ENCODE measurements around the gene TPP1. TPM values are rescaled to one million over a fixed set of nuclear protein-coding genes. Genes with fewer than 3 reads are reported as not detected.

TPP1 gene
- total and polyA plus RNA-seq, 4 experiments from 2014 or later: 103 to 198 (median 169) TPM

GRCh38 chr11:6634534-6634933 lies 15.3 kb upstream of the TPP1 start:
- Mint-ChIP-seq H3K27me3 (peaks cover 0 to 2% of the 10 kb centered on the region in 2 donors), H3K27ac (no peak overlapping the region), H3K4me3 (no peak overlapping the region), H3K9me3 (no peaks in the 10 kb centered on the region), H3K4me1 (peaks cover 0 to 4% (median 0%) of the 10 kb centered on the region in 4 donors), H3K36me3 (peaks cover 0 to 5% of the 10 kb centered on the region in 2 donors)
- Histone ChIP-seq H3K27me3 (ENCODE audit: insufficient read depth, low read length) (no peaks in the 10 kb centered on the region), H3K36me3 (ENCODE audit: insufficient read depth, low read length) (no peaks in the 10 kb centered on the region), H3K9me3 (ENCODE audit: control insufficient read depth in 1 of 2, low read length in 2 of 2) (no peaks in the 10 kb centered on the region), H3K27ac (ENCODE audit: low read depth, low read length) (no peak overlapping the region), H3K4me3 (ENCODE audit: low read length in 2 of 2) (no peak overlapping the region), H3K4me1 (ENCODE audit: insufficient read depth, low read length) (no peaks in the 10 kb centered on the region)
- CTCF ChIA-PET (ENCODE audit: partially characterized antibody): interaction anchor here (1.1 kb wide), 1 partner anchor 33 kb away, joined by 6 read pairs; no protein-coding TSS in a partner anchor
- no peak for DNase-seq
- intact Hi-C loops (cut with micrococcal nuclease): no loop called here
- POLR2A ChIA-PET (ENCODE audit: partially characterized antibody): interaction anchor here (1.4 kb wide), 1 partner anchor 16 kb away, joined by 3 read pairs; the partner anchor contains the start of gene TPP1

- Histone ChIP-seq H3K36me3 (ENCODE audit: insufficient read depth, low read length) (no peaks in the 10 kb centered on the region), H3K4me3 (ENCODE audit: low read length in 2 of 2) (no peak overlapping the region), H3K4me1 (ENCODE audit: insufficient read depth, low read length) (no peaks in the 10 kb centered on the region), H3K9me3 (ENCODE audit: control insufficient read depth in 1 of 2, low read length in 2 of 2) (no peaks in the 10 kb centered on the region), H3K27me3 (ENCODE audit: insufficient read depth, low read length) (no peaks in the 10 kb centered on the region), H3K27ac (ENCODE audit: low read depth, low read length) (no peak overlapping the region)
- CTCF ChIA-PET (ENCODE audit: partially characterized antibody): interaction anchor here (1.1 kb wide), 1 partner anchor 34 kb away, joined by 6 read pairs; no protein-coding TSS in a partner anchor
- DNase-seq: no peak
- H3K27me3 Mint-ChIP-seq: no peaks in the 10 kb centered on the region
- intact Hi-C loops (cut with micrococcal nuclease): no loop called here
- no peak overlapping the region for H3K4me3 Mint-ChIP-seq
- POLR2A ChIA-PET (ENCODE audit: partially characterized antibody): interaction anchor here (1.4 to 1.5 kb wide), 3 partner anchors 15 to 30 kb away, joined by 3 read pairs; partner anchors contain the start of gene TPP1
- no peaks in the 10 kb centered on the region for H3K9me3 Mint-ChIP-seq
- peaks cover 0 to 5% of the 10 kb centered on the region in 2 donors for H3K36me3 Mint-ChIP-seq
- H3K4me1 Mint-ChIP-seq: no peaks in the 10 kb centered on the region
- peak overlapping the region in 1 of 7 donors; percentile 42 for H3K27ac Mint-ChIP-seq
Observed at GRCh38 chr11:6633422-6634408, 14.5 kb upstream of the TPP1 start.

GRCh38 chr11:6632116-6633073 lies 13.2 kb upstream of the TPP1 start:
- no peak overlapping the region for H3K4me3 Mint-ChIP-seq
- Histone ChIP-seq H3K27ac (ENCODE audit: low read depth, low read length) (no peak overlapping the region), H3K4me3 (ENCODE audit: low read length in 2 of 2) (no peak overlapping the region), H3K4me1 (ENCODE audit: insufficient read depth, low read length) (peaks cover 9% of the 10 kb centered on the region), H3K27me3 (ENCODE audit: insufficient read depth, low read length) (no peaks in the 10 kb centered on the region), H3K36me3 (ENCODE audit: insufficient read depth, low read length) (no peaks in the 10 kb centered on the region), H3K9me3 (ENCODE audit: control insufficient read depth in 1 of 2, low read length in 2 of 2) (no peaks in the 10 kb centered on the region)
- POLR2A ChIA-PET (ENCODE audit: partially characterized antibody): interaction anchor here (1.4 to 2.3 kb wide), 4 partner anchors 14 to 28 kb away, joined by 3 to 13 read pairs (median 6); partner anchors contain the start of gene TPP1
- H3K9me3 Mint-ChIP-seq: no peaks in the 10 kb centered on the region
- no peaks in the 10 kb centered on the region for H3K27me3 Mint-ChIP-seq
- CTCF ChIA-PET (ENCODE audit: partially characterized antibody): no interaction called here
- H3K4me1 Mint-ChIP-seq: peaks cover 7 to 12% (median 11%) of the 10 kb centered on the region in 4 donors
- peaks cover 0 to 5% of the 10 kb centered on the region in 2 donors for H3K36me3 Mint-ChIP-seq
- no peak overlapping the region for H3K27ac Mint-ChIP-seq
- intact Hi-C loops (cut with micrococcal nuclease): no loop called here
- no peak for DNase-seq

- H3K27ac ChIP-seq (ENCODE audit: low read depth, low read length): no peak overlapping the region
- Mint-ChIP-seq H3K27ac (peak overlapping the region in 2 of 7 donors; percentile 7 to 66), H3K9me3 (no peaks in the 10 kb centered on the region), H3K4me3 (no peak overlapping the region), H3K36me3 (peaks cover 0 to 5% of the 10 kb centered on the region in 2 donors), H3K27me3 (no peaks in the 10 kb centered on the region), H3K4me1 (peaks cover 8 to 19% (median 12%) of the 10 kb centered on the region in 4 donors)
- CTCF ChIA-PET (ENCODE audit: partially characterized antibody): interaction anchor here (1.1 to 1.2 kb wide), 2 partner anchors 10 to 52 kb away, joined by 4 read pairs; partner anchors contain the start of gene MRPL17
- H3K36me3 ChIP-seq (ENCODE audit: insufficient read depth, low read length): no peaks in the 10 kb centered on the region
- intact Hi-C loops (cut with micrococcal nuclease): no loop called here
- H3K27me3 ChIP-seq (ENCODE audit: insufficient read depth, low read length): no peaks in the 10 kb centered on the region
- peaks cover 15% of the 10 kb centered on the region for H3K4me1 ChIP-seq (ENCODE audit: insufficient read depth, low read length)
- no peak overlapping the region for H3K4me3 ChIP-seq (ENCODE audit: low read length in 2 of 2)
- POLR2A ChIA-PET (ENCODE audit: partially characterized antibody): interaction anchor here (0.9 to 2.3 kb wide), 3 partner anchors 13 to 35 kb away, joined by 5 to 13 read pairs (median 9); partner anchors contain the start of gene TPP1
- DNase-seq: no peak
- no peaks in the 10 kb centered on the region for H3K9me3 ChIP-seq (ENCODE audit: control insufficient read depth in 1 of 2, low read length in 2 of 2)
Observed at GRCh38 chr11:6631361-6631890, 12.2 kb upstream of the TPP1 start.

GRCh38 chr11:6630632-6631291 lies 11.5 kb upstream of the TPP1 start:
- Mint-ChIP-seq H3K36me3 (peaks cover 0 to 8% of the 10 kb centered on the region in 2 donors), H3K27ac (no peak overlapping the region), H3K4me3 (no peak overlapping the region), H3K9me3 (no peaks in the 10 kb centered on the region), H3K27me3 (no peaks in the 10 kb centered on the region), H3K4me1 (peaks cover 8 to 19% (median 13%) of the 10 kb centered on the region in 4 donors)
- Histone ChIP-seq H3K4me3 (ENCODE audit: low read length in 2 of 2) (no peak overlapping the region), H3K27me3 (ENCODE audit: insufficient read depth, low read length) (no peaks in the 10 kb centered on the region), H3K27ac (ENCODE audit: low read depth, low read length) (no peak overlapping the region), H3K9me3 (ENCODE audit: control insufficient read depth in 1 of 2, low read length in 2 of 2) (no peaks in the 10 kb centered on the region), H3K4me1 (ENCODE audit: insufficient read depth, low read length) (peaks cover 15% of the 10 kb centered on the region), H3K36me3 (ENCODE audit: insufficient read depth, low read length) (no peaks in the 10 kb centered on the region)
- intact Hi-C loops (cut with micrococcal nuclease): no loop called here
- CTCF ChIA-PET (ENCODE audit: partially characterized antibody): interaction anchor here (1.1 to 1.2 kb wide), 2 partner anchors 10 to 52 kb away, joined by 4 read pairs; partner anchors contain the start of gene MRPL17
- POLR2A ChIA-PET (ENCODE audit: partially characterized antibody): interaction anchor here (0.8 to 2.3 kb wide), 4 partner anchors 12 to 36 kb away, joined by 4 to 13 read pairs (median 7); partner anchors contain the start of genes TAF10 and TPP1
- DNase-seq: no peak

All from CD4-positive, alpha-beta memory T cell (primary cell).